Tibial nerve (tissue), 4 donors: ENCODE data around the gene CPB2. TPM values are rescaled to one million over a fixed set of nuclear protein-coding genes. Genes with fewer than 3 reads are reported as not detected.

Experiments used
- DNase-seq, 2 donors: peaks; one replicate each; pipeline ENCODE4 v3.0.0-alpha.2; 2019; ENCODE audit warnings: low spot score in 2 of 2
- H3K27ac ChIP-seq, 4 donors: fragments of 200-600 bp; sonication (generic) in 3 of 4; one replicate each; pipeline ENCODE4 v1.5.1; 2017 to 2019; ENCODE audit warnings: mild to moderate bottlenecking in 1 of 4
- H3K27me3 ChIP-seq, 2 donors: fragments of 200-600 bp; sonication (generic) in 1 of 2; one replicate each; pipeline versions ENCODE4 v1.5.1 to v1.6.0; 2017 to 2019
- H3K36me3 ChIP-seq, 3 donors: fragments of 200-600 bp; sonication (generic); one replicate each; pipeline ENCODE4 v1.5.1; 2018 to 2019
- H3K4me1 ChIP-seq, 4 donors: fragments of 200-600 bp; sonication (generic) in 3 of 4; one replicate each; pipeline ENCODE4 v1.5.1; 2017 to 2019
- H3K4me3 ChIP-seq, 4 donors: fragments of 200-600 bp; sonication (generic) in 3 of 4; one replicate each; pipeline ENCODE4 v1.5.1; 2017 to 2019; ENCODE audit warnings: mild to moderate bottlenecking in 1 of 4, moderate library complexity in 1 of 4
- H3K9me3 ChIP-seq, 4 donors: fragments of 200-600 bp; sonication (generic) in 3 of 4; one replicate each; pipeline ENCODE4 v1.5.1; 2017 to 2019
- CTCF ChIP-seq, 5 experiments: fragments of 200-600 bp in 3 of 5; fragments of 450-650 bp in 2 of 5; sonication (generic) in 3 of 5; IDR thresholded peaks; one replicate each; pipeline ENCODE4 v1.5.1; 2016 to 2019; ENCODE audit warnings: antibody characterized with exemption in 5 of 5, mild to moderate bottlenecking in 3 of 5, moderate library complexity in 2 of 5
- EP300 ChIP-seq, 2 donors: sonication (generic); formaldehyde crosslinking; IDR thresholded peaks; one replicate each; pipeline ENCODE4 v1.6.1; 2017; ENCODE audit warnings: antibody characterized with exemption in 2 of 2, mild to moderate bottlenecking in 1 of 2
- POLR2A ChIP-seq, 2 donors: fragments of 450-650 bp; IDR thresholded peaks; one replicate each; pipeline ENCODE4 v1.6.1; 2017; ENCODE audit warnings: antibody characterized with exemption in 2 of 2, mild to moderate bottlenecking in 2 of 2, moderate library complexity in 2 of 2
- WGBS, 2 donors: methylation state at CpG; one replicate each; pipeline ENCODE4 v1.1.5; 2018; 5-methylcytosine and 5-hydroxymethylcytosine counted together
- total RNA-seq, 4 donors: library from RNA; depleted of rRNA; stranded (reverse); fragments of >200 nt; gene quantifications; one replicate each; pipeline ENCODE4 v1.1.0, GENCODE V29; 2016

Gene CPB2
- total RNA-seq, 4 donors from 2014 or later = not detected

- Histone ChIP-seq H3K9me3 (no peaks in the 10 kb centered on the region), H3K4me1 (peaks cover 0 to 13% (median 2%) of the 10 kb centered on the region in 4 donors), H3K4me3 (no peak overlapping the region), H3K27ac (no peak overlapping the region), H3K36me3 (no peaks in the 10 kb centered on the region), H3K27me3 (no peaks in the 10 kb centered on the region)
- WGBS, 2 donors = 16 to 37% methylated on average over 5 of the region's 5 CpGs
- TF ChIP-seq EP300 (IDR thresholded peaks at IDR 0.05) = no peak
- no peak for TF ChIP-seq POLR2A (IDR thresholded peaks at IDR 0.05)
- TF ChIP-seq CTCF (IDR thresholded peaks at IDR 0.05) = no peak
- DNase-seq = no peak
Measured at GRCh38 chr13:46057256-46058015, 47.4 kb downstream of the CPB2 start.

DNA sequence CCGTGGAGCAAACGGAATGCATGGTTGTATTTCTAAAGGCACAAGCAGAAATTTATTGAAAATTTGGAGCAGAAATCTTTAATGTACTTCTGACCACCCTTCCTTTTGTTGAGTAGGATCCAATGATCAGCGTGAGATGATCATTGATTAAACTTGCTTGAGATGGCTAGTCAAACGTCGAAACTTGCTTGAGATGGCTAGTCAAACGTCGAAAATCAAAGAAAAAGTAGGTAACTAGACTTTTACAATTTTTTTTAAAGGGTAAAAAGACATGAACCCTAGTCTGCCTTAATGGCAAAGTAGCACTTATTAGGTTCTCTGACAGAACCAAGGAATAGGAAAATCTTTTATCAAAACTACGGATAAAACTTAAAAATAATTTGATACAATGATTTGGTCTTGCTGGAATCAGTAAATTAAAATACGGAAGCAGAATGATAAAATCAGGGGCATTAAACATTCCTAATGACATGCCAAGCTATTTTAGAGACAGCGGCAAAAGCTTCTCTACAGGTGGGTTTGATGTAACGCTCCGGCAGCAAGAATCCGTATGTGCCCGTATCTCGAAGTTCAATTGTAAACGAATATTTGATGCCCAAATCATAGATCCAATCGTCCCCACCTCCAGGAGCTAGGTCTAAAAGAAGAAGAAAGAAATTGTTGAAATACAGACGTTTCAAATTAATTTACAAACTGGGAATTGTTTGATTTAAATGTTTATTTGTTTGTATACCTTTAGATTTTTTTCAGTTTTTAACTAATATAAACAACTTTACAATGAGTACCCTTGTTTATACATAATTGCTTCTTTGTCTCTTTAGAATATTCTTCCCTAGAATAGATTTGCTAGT lies 51.4 kb downstream of the CPB2 start:
- TF ChIP-seq EP300 (IDR thresholded peaks at IDR 0.05) (no peak), POLR2A (IDR thresholded peaks at IDR 0.05) (no peak), CTCF (IDR thresholded peaks at IDR 0.05) (no peak)
- H3K9me3 ChIP-seq = no peaks in the 10 kb centered on the region
- H3K36me3 ChIP-seq = no peaks in the 10 kb centered on the region
- H3K4me1 ChIP-seq = peaks cover 0 to 39% (median 13%) of the 10 kb centered on the region in 4 donors
- H3K27me3 ChIP-seq = no peaks in the 10 kb centered on the region
- 19 to 21% methylated on average over 18 of the region's 18 CpGs for WGBS, 2 donors
- peak overlapping the region; percentile 77 to 95 (median 92) for H3K27ac ChIP-seq
- no peak for DNase-seq
- H3K4me3 ChIP-seq = peak overlapping the region; percentile 59 to 84 (median 76)

DNA sequence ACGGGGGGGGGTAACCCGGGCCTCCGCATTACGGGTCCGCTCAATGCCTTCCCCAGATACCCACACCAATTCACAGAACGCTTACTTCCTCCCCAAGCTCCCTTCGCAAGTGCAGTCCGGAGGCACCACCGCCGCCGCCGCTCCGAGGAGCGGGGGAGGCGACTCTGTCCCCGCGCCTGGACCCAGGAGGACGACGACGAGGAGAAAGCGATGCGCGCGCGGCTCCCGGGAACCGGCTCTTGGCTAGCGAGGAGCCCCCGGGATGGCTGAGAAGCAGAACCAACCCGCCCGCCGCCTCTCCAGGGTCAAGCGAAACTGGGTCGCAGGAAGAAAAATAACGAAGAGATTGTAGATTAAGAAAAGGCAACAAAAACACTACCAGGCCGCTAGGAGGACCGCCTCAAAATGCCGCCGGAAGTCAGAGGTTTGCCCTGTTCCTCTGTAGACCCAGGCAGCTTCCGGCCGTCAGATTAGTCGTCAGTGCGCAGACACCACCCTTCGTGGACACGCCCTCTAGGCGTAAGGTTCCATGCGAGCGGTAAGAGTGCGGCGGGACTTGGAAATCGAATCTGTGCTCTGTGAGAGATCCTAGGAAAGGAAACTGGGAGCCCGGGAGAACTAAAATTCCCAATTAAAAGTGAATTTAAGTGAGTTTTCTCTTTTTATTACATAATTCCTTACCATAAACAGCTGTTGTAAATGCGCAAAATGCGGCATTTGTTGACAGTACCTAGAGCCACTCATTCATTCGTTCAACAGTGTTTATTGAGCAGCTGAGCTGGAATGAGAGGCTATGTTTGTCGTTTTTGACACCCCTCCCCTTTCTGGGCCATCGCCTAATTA lies 52.3 kb downstream of the CPB2 start, which contains the start of gene ZC3H13:
Gene ZC3H13 (minus strand): TSS at position 428 of the 843 bp plus-strand sequence. CDS start 7,239 bp downstream, outside the sequence.
- peaks cover 0 to 45% (median 13%) of the 10 kb centered on the region in 4 donors for H3K4me1 ChIP-seq
- 0% methylated on average over 51 to 57 of the region's 57 CpGs for WGBS, 2 donors
- no peaks in the 10 kb centered on the region for H3K36me3 ChIP-seq
- peak; percentile 83 to 90 for DNase-seq
- TF ChIP-seq POLR2A (IDR thresholded peaks at IDR 0.05) = peak in 1 of 2 donors; percentile 44
- TF ChIP-seq CTCF (IDR thresholded peaks at IDR 0.05) = peak; percentile 16 to 75 (median 35)
- TF ChIP-seq EP300 (IDR thresholded peaks at IDR 0.05) = peak; percentile 52 to 90
- H3K4me3 ChIP-seq = peak within 1 kb of the TSS; percentile 59 to 84 (median 76)
- peak within 1 kb of the TSS; percentile 77 to 95 (median 92) for H3K27ac ChIP-seq
- H3K9me3 ChIP-seq = no peaks in the 10 kb centered on the region
- no peaks in the 10 kb centered on the region for H3K27me3 ChIP-seq

- Histone ChIP-seq H3K4me3 (peak overlapping the region; percentile 59 to 84 (median 76)), H3K36me3 (no peaks in the 10 kb centered on the region), H3K4me1 (peaks cover 0 to 48% (median 13%) of the 10 kb centered on the region in 4 donors), H3K27me3 (no peaks in the 10 kb centered on the region), H3K27ac (peak overlapping the region; percentile 77 to 95 (median 92)), H3K9me3 (no peaks in the 10 kb centered on the region)
- WGBS, 2 donors = 0% methylated on average over 7 of the region's 7 CpGs
- no peak for TF ChIP-seq CTCF (IDR thresholded peaks at IDR 0.05)
- TF ChIP-seq EP300 (IDR thresholded peaks at IDR 0.05) = no peak
- TF ChIP-seq POLR2A (IDR thresholded peaks at IDR 0.05) = no peak
- DNase-seq = peak in 1 of 2 donors; percentile 26
Measured at GRCh38 chr13:46051968-46052318, 52.9 kb downstream of the CPB2 start.
